K562 (cell line): ENCODE results near the gene BRAT1. TPM values are rescaled to one million over a fixed set of nuclear protein-coding genes. Genes with fewer than 3 reads are reported as not detected.

Source experiments
- BCOR ChIP-seq: fragments of 450-650 bp; IDR thresholded peaks from 2 replicates; pipeline ENCODE4 v1.6.1; 2016
- BHLHE40 ChIP-seq: IDR thresholded peaks from 2 replicates; pipeline ENCODE4 v1.6.1; 2011; ENCODE audit warnings: low read length, improper control_type of control experiment
- BRF1 ChIP-seq: IDR thresholded peaks from 3 replicates; pipeline ENCODE4 v1.6.1; 2011; ENCODE audit warnings: borderline replicate concordance, mild to moderate bottlenecking; ENCODE audit not compliant: insufficient read length; ENCODE audit errors: extremely low read depth
- CSDE1 ChIP-seq, 2 experiments: fragments of 450-650 bp; IDR thresholded peaks; 2 replicates each; pipeline ENCODE4 v1.6.1; 2016; ENCODE audit warnings: mild to moderate bottlenecking in 1 of 2
- EGR1 ChIP-seq: fragments of 450-650 bp; conservative IDR thresholded peaks from 2 replicates; pipeline ENCODE4 v1.6.1; 2017; ENCODE audit warnings: mild to moderate bottlenecking
- GATAD2B ChIP-seq: fragments of 450-650 bp; IDR thresholded peaks from 2 replicates; pipeline ENCODE4 v1.6.1; 2017; ENCODE audit warnings: mild to moderate bottlenecking, borderline replicate concordance
- MTA3 ChIP-seq: fragments of 450-650 bp; formaldehyde crosslinking; IDR thresholded peaks from 2 replicates; pipeline ENCODE4 v1.6.1; 2017; ENCODE audit warnings: mild to moderate bottlenecking, borderline replicate concordance
- SMARCE1 ChIP-seq: fragments of 450-650 bp; IDR thresholded peaks from 2 replicates; pipeline ENCODE4 v1.7.1; 2016; ENCODE audit warnings: mild to moderate bottlenecking
- TAF7 ChIP-seq: fragments of 450-650 bp; IDR thresholded peaks from 2 replicates; pipeline ENCODE4 v1.6.1; 2016; ENCODE audit warnings: missing genetic modification characterization, missing compliant biosample characterization
- TARDBP ChIP-seq: fragments of 450-650 bp; IDR thresholded peaks from 2 replicates; pipeline ENCODE4 v1.6.1; 2016
- U2AF1 ChIP-seq: fragments of 200-400 bp; formaldehyde crosslinking; optimal IDR thresholded peaks from 2 replicates; pipeline ENCODE3; 2017; ENCODE audit warnings: mild to moderate bottlenecking, low read depth, low read length, moderate library complexity
- ZBTB1 ChIP-seq: sonication (generic); formaldehyde crosslinking; IDR thresholded peaks from 2 replicates; pipeline ENCODE4 v1.8.1; 2023; ENCODE audit warnings: missing genetic modification reagents, low read depth, mild to moderate bottlenecking, borderline replicate concordance
- ZBTB7A ChIP-seq: IDR thresholded peaks from 2 replicates; pipeline ENCODE4 v1.6.1; 2011; ENCODE audit warnings: low read depth, mild to moderate bottlenecking, low read length, moderate library complexity, borderline replicate concordance; ENCODE audit not compliant: control insufficient read depth
- ZEB2 ChIP-seq: fragments of 450-650 bp; IDR thresholded peaks from 2 replicates; pipeline ENCODE4 v1.6.1; 2016
- ZFX ChIP-seq: sonication (generic); formaldehyde crosslinking; IDR thresholded peaks from 2 replicates; pipeline ENCODE4 v1.8.0; 2022; ENCODE audit warnings: mild to moderate bottlenecking, missing genetic modification reagents, moderate library complexity
- ZNF121 ChIP-seq: sonication (generic); formaldehyde crosslinking; conservative IDR thresholded peaks from 2 replicates; pipeline ENCODE4 v1.8.0; 2022; ENCODE audit warnings: missing genetic modification reagents
- ZNF311 ChIP-seq: fragments of 250-450 bp; sonication (Bioruptor Pico); IDR thresholded peaks from 2 replicates; pipeline ENCODE4 v1.4.0; 2020; ENCODE audit warnings: mild to moderate bottlenecking, moderate library complexity
- ZNF57 ChIP-seq: fragments of 450-650 bp; formaldehyde crosslinking; IDR thresholded peaks from 2 replicates; pipeline ENCODE4 v1.4.0; 2020; ENCODE audit warnings: mild to moderate bottlenecking, moderate library complexity
- ZNF780A ChIP-seq: fragments of 250-450 bp; sonication (Bioruptor Pico); IDR thresholded peaks from 2 replicates; pipeline ENCODE4 v1.5.0; 2021; ENCODE audit warnings: mild to moderate bottlenecking
- polyA plus RNA-seq, 8 experiments: library from polyadenylated mRNA; depleted of rRNA in 4 of 8; stranded (reverse) in 5 of 8; unstranded in 3 of 8; fragments of >200 nt; fragmentation: Nextera tagmentation in 2 of 8; fragmentation: Illumina TruSeq in 1 of 8; extraction: Ambion mirVana in 2 of 8; extraction: Trizol in 1 of 8; gene quantifications; 2 replicates each; pipeline versions ENCODE4 v1.2.1 to v1.2.3, GENCODE V29; 2011 to 2014; ENCODE audit warnings: inconsistent platforms in 1 of 8, missing spikeins in 1 of 8
- total RNA-seq, 7 experiments: library from RNA; depleted of rRNA in 6 of 7; stranded (reverse); fragments of >200 nt in 6 of 7; fragmentation: Illumina TruSeq in 2 of 7; extraction: Trizol in 2 of 7; gene quantifications; 2 replicates each; pipeline versions ENCODE4 v1.2.1 to v1.2.3, GENCODE V29; 2011 to 2021; ENCODE audit warnings: low replicate concordance in 1 of 7
- TF ChIP-seq, protein P1 (sequence below): fragments of 250-450 bp; sonication (Bioruptor Pico); IDR thresholded peaks from 2 replicates; pipeline ENCODE4 v1.4.0; 2020
- TF ChIP-seq, protein P2 (sequence below), 2 experiments: IDR thresholded peaks; 2 replicates each; pipeline ENCODE4 v1.6.1; 2011; ENCODE audit warnings: borderline replicate concordance in 1 of 2, control low read depth in 1 of 2, low read depth in 1 of 2, low read length in 1 of 2, mild to moderate bottlenecking in 1 of 2, mixed read lengths in 1 of 2, moderate library complexity in 1 of 2; ENCODE audit not compliant: insufficient read depth in 1 of 2, insufficient read length in 1 of 2, poor library complexity in 1 of 2, severe bottlenecking in 1 of 2; ENCODE audit errors: extremely low read depth in 1 of 2
- TF ChIP-seq, protein P3 (sequence below): fragments of 450-650 bp; IDR thresholded peaks from 2 replicates; pipeline ENCODE4 v1.6.1; 2018; ENCODE audit warnings: mild to moderate bottlenecking, low read depth; ENCODE audit not compliant: partially characterized antibody
- TF ChIP-seq, protein P4 (sequence below): fragments of 450-650 bp; formaldehyde crosslinking; IDR thresholded peaks from 2 replicates; pipeline ENCODE4 v1.4.0; 2022; ENCODE audit warnings: missing genetic modification characterization
- TF ChIP-seq, protein P5 (sequence below): fragments of 250-450 bp; sonication (Bioruptor Pico); IDR thresholded peaks from 2 replicates; pipeline ENCODE4 v1.8.0; 2021; ENCODE audit warnings: borderline replicate concordance, mild to moderate bottlenecking, moderate library complexity; ENCODE audit not compliant: poor library complexity, severe bottlenecking

BRAT1 gene
- total and polyA plus RNA-seq, 9 of the 15 experiments (the other 6 are each of a cell fraction or from before 2014, with no cell fraction given): 0.13 to 49.6 (median 10.5) TPM

DNA sequence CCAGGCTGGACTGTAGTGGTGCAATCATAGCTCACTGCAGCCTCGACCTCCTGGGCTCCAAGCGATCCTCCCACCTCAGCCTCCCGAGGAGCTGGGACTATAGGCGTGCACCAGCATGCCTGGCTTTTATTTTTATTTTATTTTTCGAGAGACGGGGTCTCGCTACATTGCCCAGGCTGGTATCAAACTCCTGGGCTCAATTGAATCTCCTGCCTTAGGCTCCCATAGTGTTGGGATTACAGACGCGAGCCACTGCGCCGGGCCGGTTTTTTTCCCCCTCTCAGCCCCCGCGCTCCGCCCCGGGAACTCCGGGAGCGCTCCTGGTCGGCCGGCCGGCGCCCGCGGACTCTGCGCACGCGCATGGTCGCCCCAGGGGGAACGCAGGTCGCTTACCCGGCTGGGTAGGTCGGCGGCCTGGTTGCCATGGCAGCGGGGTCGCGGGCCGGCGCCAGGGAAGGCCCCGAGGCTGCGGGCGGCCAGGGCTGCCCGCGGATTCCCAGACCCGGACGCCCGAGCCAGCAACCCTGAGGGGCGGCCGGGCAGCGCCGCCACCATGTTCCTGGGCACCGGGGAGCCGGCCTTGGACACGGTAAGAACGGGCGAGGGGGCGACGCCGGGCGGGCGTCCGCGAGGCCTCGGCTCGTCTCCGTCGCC is 3.4 kb upstream of the BRAT1 start, which contains the start of gene IQCE (continued):
- TF ChIP-seq, protein P1, sequence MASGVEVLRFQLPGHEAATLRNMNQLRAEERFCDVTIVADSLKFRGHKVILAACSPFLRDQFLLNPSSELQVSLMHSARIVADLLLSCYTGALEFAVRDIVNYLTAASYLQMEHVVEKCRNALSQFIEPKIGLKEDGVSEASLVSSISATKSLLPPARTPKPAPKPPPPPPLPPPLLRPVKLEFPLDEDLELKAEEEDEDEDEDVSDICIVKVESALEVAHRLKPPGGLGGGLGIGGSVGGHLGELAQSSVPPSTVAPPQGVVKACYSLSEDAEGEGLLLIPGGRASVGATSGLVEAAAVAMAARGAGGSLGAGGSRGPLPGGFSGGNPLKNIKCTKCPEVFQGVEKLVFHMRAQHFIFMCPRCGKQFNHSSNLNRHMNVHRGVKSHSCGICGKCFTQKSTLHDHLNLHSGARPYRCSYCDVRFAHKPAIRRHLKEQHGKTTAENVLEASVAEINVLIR: no peak
- 0 out of 2 replicates have a peak, but pooled peaks have one; percentile 17 for TF ChIP-seq SMARCE1
- no peak for TF ChIP-seq ZNF311 (CRISPR knock-in tag)
- no peak for TF ChIP-seq ZNF780A (CRISPR knock-in tag)
- peak; percentile 97 for TF ChIP-seq ZNF121 (CRISPR knock-in tag)
- TF ChIP-seq ZBTB1 (CRISPR knock-in tag): no peak
- TF ChIP-seq, protein P2, sequence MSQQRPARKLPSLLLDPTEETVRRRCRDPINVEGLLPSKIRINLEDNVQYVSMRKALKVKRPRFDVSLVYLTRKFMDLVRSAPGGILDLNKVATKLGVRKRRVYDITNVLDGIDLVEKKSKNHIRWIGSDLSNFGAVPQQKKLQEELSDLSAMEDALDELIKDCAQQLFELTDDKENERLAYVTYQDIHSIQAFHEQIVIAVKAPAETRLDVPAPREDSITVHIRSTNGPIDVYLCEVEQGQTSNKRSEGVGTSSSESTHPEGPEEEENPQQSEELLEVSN (IDR thresholded peaks at IDR 0.05; ENCODE audit: borderline replicate concordance in 1 of 2, extremely low read depth in 1 of 2, insufficient read depth in 1 of 2, insufficient read length in 1 of 2, low read depth in 1 of 2, low read length in 1 of 2, poor library complexity in 1 of 2, severe bottlenecking in 1 of 2): peak in 1 of 2 experiments; percentile 60
- TF ChIP-seq ZEB2: no peak
- 0 out of 2 replicates have a peak, but pooled peaks have one; percentile 8 for TF ChIP-seq ZBTB7A
- TF ChIP-seq GATAD2B: peak; percentile 77
- TF ChIP-seq TARDBP: no peak
- TF ChIP-seq, protein P3, sequence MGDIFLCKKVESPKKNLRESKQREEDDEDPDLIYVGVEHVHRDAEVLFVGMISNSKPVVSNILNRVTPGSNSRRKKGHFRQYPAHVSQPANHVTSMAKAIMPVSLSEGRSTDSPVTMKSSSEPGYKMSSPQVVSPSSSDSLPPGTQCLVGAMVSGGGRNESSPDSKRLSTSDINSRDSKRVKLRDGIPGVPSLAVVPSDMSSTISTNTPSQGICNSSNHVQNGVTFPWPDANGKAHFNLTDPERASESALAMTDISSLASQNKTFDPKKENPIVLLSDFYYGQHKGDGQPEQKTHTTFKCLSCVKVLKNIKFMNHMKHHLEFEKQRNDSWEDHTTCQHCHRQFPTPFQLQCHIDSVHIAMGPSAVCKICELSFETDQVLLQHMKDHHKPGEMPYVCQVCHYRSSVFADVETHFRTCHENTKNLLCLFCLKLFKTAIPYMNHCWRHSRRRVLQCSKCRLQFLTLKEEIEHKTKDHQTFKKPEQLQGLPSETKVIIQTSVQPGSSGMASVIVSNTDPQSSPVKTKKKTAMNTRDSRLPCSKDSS: no peak
- TF ChIP-seq, protein P4, sequence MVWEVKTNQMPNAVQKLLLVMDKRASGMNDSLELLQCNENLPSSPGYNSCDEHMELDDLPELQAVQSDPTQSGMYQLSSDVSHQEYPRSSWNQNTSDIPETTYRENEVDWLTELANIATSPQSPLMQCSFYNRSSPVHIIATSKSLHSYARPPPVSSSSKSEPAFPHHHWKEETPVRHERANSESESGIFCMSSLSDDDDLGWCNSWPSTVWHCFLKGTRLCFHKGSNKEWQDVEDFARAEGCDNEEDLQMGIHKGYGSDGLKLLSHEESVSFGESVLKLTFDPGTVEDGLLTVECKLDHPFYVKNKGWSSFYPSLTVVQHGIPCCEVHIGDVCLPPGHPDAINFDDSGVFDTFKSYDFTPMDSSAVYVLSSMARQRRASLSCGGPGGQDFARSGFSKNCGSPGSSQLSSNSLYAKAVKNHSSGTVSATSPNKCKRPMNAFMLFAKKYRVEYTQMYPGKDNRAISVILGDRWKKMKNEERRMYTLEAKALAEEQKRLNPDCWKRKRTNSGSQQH (CRISPR knock-in tag): no peak
- TF ChIP-seq BCOR: peak; percentile 97
- TF ChIP-seq, protein P5, sequence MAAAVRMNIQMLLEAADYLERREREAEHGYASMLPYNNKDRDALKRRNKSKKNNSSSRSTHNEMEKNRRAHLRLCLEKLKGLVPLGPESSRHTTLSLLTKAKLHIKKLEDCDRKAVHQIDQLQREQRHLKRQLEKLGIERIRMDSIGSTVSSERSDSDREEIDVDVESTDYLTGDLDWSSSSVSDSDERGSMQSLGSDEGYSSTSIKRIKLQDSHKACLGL (CRISPR knock-in tag): no peak
- no peak for TF ChIP-seq BHLHE40
- TF ChIP-seq ZNF57: no peak
- no peak for TF ChIP-seq TAF7
- TF ChIP-seq BRF1: no peak
- TF ChIP-seq U2AF1: no peak
- TF ChIP-seq ZFX (CRISPR knock-in tag): peak; percentile 60; the same call in 1 of the 2 replicates
- peak in 1 of 2 experiments; percentile 69; a peak in 1 of 4 replicates for TF ChIP-seq CSDE1 (IDR thresholded peaks at IDR 0.05)
- TF ChIP-seq EGR1: peak; percentile 82
- 0 out of 2 replicates have a peak, but pooled peaks have one; percentile 37 for TF ChIP-seq MTA3
